Vagina (tissue), 2 donors: ENCODE results near the gene ST6GALNAC3.

ENCODE experiments used
- CTCF ChIP-seq, 3 experiments: fragments of 450-650 bp in 2 of 3; fragments of 200-600 bp in 1 of 3; sonication (generic) in 1 of 3; IDR thresholded peaks; one replicate each; pipeline ENCODE4 v1.5.1; 2017 to 2019; ENCODE audit warnings: antibody characterized with exemption in 3 of 3, mild to moderate bottlenecking in 2 of 3, moderate library complexity in 2 of 3
- POLR2A ChIP-seq, 2 donors: fragments of 450-650 bp; IDR thresholded peaks; one replicate each; pipeline ENCODE4 v1.6.1; 2017; ENCODE audit warnings: antibody characterized with exemption in 2 of 2, mild to moderate bottlenecking in 2 of 2, moderate library complexity in 2 of 2
- POLR2AphosphoS5 ChIP-seq, 2 donors: sonication (generic); formaldehyde crosslinking; IDR thresholded peaks; one replicate each; pipeline ENCODE4 v1.9.0; 2017; ENCODE audit warnings: antibody characterized with exemption in 2 of 2, mild to moderate bottlenecking in 2 of 2, low read depth in 1 of 2; ENCODE audit not compliant: insufficient read depth in 1 of 2

GRCh38 chr1:76511558-76512179, 437.1 kb downstream of the ST6GALNAC3 start:
- TF ChIP-seq POLR2A (IDR thresholded peaks at IDR 0.05) (no peak), CTCF (IDR thresholded peaks at IDR 0.05) (no peak), POLR2AphosphoS5 (IDR thresholded peaks at IDR 0.05; ENCODE audit: insufficient read depth in 1 of 2, low read depth in 1 of 2) (no peak)
